Measurements from ENCODE around the gene OPRL1.

OPRL1 gene

DNA sequence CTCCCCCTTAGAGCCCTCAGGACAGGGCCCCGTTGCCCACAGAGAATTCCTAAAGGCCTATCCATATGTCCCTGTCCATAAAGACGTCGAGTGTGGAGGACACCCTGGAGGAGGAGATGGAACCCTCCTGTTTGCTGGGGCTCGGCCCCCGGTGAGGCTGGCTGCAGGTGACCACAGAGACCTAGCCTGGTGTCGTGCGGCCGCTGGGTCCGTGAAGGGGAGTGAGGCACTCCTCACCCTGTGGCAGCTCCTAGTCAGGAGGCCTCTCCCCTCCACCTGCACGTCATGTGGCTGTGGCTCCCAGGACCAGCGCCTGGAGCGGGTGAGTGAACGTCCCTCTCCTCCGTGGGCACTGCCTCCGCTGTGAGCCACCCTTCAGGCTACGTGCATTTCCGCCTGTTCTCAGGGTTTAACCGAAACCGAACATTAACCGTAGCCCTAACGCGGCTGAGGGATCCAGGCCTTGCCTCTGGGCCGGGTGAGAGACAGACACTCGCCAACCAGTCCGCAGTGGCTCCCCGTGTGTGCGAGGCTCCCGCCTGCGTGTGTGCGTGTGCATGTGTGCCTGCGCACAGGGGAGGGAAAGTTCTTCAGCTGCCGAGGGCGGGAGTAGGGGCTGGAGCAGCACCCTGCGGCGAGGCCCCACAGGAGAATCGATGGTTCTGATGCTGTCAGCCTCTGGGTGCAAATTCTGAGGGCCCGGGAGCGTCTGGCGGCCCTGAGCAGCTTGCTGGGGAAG, 22.8 kb upstream of the OPRL1 start:
- DNase-seq, result no peak

- peak; percentile 58 for DNase-seq
These were observed 22.0 kb upstream of the OPRL1 start for GRCh38 chr20:64057628-64058498.

DNA sequence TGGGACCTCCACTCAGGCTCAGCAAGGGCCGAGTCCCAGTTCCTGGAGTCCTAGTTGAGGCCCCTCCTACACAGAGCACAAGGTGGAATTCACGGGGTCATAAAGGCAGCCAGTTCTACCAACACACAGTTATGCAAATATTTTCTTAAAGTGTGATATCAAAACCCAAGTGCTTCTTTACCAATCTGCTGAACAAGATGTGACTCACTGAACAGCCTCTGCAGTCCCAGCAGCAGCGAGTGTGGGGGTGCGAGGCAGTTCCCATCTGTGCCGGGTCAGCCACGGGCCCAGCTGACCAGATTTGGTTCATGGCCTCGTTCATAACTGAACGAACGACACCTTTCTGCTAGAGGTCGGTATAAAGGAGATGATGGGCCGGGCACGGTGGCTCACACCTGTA, 21.3 kb upstream of the OPRL1 start:
- no peak for DNase-seq

DNA sequence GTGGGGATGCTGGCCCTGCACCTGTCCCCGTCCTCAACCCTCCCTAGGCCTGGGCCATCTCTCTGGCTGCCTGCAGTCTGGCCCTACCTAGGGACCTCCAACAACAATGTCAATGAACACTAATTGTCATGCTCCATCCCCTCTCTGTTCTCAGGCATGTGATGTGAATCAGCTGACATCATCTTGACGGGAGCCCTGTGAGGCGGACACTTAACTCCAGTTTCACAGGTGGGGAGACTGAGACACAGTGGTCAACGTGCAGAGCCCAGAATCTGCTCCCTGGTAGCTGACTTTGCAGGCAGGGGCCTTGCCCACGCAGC, 17.6 kb upstream of the OPRL1 start:
- no peak for DNase-seq

DNA sequence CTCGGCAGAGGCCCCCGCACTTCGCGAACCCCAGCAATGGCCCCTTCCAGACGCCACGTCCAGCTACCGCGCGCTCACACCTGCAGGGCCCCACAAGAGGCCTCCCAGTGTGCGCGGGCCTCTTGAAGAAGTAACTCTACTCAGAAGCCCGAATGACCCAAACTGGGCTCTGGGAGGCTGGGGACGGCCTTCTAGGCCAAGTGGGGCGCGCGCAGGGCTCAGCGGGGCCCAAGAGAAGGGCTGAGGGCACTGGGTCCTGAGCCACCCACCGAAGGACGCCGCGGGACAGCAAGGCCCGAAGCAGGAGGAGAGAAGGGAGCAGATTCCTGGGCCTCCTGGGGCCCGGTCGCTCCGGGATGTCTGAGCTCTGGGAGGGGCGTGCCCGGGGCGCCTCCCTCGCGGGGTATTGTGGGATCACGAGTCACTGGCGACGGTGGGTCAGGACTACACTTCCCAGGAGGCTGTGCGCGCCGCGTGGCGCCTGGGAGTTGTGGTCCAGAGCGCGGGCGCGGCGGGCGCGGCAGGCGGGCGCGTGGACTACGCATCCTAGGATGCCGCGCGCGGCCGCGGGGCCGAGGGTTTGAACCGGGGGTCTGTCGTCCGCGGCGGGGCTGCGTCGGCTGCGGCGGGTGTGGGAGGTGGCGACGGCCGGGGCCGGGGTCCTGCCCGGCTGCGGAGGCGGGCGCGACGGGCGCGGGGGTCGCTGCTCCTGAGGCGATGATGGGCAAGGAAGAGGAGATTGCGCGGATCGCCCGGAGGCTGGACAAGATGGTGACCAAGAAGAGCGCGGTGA, 17.1 kb upstream of the OPRL1 start, which contains the start of gene TCEA2:
TCEA2 (plus strand) TSS at position 603 of the 793 bp plus-strand sequence; CDS start at position 718, 115 bp downstream.
- DNase-seq, result peak; percentile 89

DNA sequence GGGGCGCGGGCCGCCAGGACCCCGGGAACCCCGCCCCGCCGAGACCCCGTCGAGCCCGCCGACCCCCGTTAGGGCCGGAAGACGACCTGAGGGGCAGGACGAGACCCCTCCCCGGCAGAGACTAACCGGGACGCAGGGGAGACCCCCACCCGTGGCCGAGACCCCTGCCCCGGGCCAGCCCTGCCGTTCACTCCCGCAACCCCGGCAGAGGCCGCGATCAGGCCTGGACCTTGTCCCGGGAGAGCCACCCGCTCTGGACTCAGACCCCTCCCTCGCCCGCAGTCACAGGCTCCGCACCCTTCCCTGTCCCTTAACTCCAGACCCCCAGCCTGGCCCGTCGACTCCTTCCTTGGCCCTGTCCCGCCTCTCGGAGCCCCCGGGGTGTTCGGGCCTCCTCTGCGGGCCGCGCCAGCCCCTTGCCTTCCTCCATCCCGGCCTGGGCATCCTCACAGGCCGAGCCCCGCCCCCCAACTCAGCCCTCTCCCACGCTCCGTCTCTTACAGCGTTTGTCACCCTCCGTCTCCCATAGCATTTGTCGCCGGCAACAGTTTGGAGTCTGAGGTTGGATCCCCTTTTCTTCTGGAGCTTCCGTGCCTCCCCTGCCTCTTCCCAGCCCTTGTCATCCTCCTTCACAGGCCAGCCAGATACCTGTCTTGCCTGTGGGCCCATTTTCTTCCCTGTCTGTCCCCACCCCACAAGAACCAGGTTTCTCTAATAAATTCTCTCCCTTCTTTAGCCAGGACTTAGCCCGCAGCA, 16.3 kb upstream of the OPRL1 start:
- no peak for DNase-seq

- DNase-seq, result no peak
These were observed 15.7 kb upstream of the OPRL1 start for GRCh38 chr20:64064145-64064698.

GRCh38 chr20:64065062-64065973, 14.6 kb upstream of the OPRL1 start:
- DNase-seq, result no peak

- peak; percentile 78 for DNase-seq
These were observed 13.9 kb upstream of the OPRL1 start for GRCh38 chr20:64065974-64066343.

DNA sequence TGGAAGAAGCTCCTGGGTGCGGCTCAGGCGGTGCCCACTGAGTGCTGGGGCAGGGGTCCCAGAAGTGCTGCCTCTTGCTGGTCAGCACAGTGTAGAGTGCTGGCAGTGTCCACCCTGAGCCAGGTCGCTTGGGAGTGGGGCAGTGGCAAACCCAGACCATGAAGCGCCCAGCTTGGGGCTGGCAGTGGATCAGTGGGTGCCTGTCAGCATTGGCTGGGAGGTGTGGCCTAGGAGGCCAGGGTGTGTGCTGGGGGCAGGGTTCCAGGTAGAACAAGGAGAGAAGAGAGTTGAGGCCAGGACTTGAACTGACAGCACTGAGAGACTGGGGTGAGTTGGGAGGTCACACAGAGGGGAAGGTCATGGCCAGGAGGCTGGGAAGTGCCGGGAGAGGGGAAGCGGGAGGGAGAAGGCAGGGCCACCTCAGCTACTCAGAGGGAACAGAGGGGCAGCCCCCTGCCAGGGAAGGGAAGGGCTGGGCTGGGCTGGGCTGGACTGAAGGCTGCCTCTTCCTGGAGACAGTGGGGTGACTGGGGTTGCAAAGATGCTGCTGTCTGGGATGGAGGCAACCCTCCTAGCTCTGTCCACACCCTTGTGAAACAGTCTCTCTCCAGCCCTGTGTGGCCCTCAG, 12.8 kb upstream of the OPRL1 start:
- no peak for DNase-seq

- no peak for DNase-seq
These were observed 12.1 kb upstream of the OPRL1 start for GRCh38 chr20:64067733-64068307.

DNA sequence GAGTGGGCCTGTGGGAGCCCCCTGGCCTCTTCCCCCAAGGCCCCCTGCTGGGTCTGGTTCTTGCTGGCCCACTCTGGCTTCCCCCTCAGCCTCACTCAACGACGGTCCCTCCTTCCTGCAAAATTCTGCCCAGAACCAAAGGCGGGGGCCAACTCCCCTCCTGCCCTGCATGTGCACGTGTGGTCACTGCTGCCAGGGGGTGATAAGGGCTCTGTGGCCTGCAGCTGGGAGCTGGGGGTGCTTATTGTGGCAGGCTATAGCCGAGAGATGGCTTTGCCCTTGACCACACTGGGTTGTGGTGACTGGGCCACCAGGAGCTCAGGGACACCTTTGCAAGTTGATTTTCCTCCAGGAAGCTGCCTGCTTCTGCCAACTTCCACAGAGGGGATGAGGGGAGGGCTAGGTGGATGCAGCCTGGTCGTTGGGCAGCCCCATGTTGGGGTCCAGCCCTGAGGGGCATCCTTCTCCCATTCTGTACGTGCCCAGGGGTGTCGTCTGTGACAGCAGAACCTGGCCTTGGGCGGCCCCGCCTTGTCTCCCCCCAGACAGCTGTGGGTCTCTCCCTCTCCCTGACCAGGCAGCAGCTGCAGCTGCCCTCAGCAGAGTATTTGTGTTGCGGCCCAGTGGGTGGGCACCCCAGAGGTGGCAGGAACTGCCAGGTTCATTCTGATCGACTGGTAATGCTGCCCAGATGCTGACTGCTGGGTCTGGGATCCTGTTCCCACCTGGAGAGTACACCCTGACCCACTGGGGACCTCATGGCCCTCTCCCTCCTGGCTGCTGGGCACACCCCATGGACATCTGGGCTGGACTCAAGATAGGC, 11.3 kb upstream of the OPRL1 start:
- DNase-seq, result no peak

GRCh38 chr20:64069209-64069613, 10.7 kb upstream of the OPRL1 start:
- no peak for DNase-seq

- DNase-seq, result no peak
These were observed 10.2 kb upstream of the OPRL1 start for GRCh38 chr20:64069614-64070243.

GRCh38 chr20:64070244-64070993, 9.5 kb upstream of the OPRL1 start:
- DNase-seq, result no peak

GRCh38 chr20:64071341-64072332, 8.2 kb upstream of the OPRL1 start:
- no peak for DNase-seq
